ENCODE results near the gene PDE6D.
"Not testable (repeated sequence)": the region's sequence is repeated elsewhere in the genome, so short reads cannot be mapped to it uniquely, and the experiment has no call there.

GRCh38 chr2:231712451-231713021 lies 68.5 kb downstream of the PDE6D start:
- TF ChIP-seq POLR2A, CTCF (IDR thresholded peaks at IDR 0.05): not testable (repeated sequence)
- peak in 1 of 2 donors; percentile 8 for TF ChIP-seq POLR2AphosphoS5 (IDR thresholded peaks at IDR 0.05; ENCODE audit: insufficient read depth in 1 of 2, low read depth in 1 of 2)

Measured in vagina (tissue), 2 donors.